ENCODE data around the gene NAV2.

NAV2 gene

GRCh38 chr11:20050551-20051333 lies 338.1 kb downstream of the NAV2 start:
- no peak for DNase-seq

- no peak for DNase-seq
These were observed 339.1 kb downstream of the NAV2 start for GRCh38 chr11:20051469-20052399.

- no peak for DNase-seq
These were observed 340.9 kb downstream of the NAV2 start for GRCh38 chr11:20053572-20053971.

GRCh38 chr11:20054584-20054983 lies 341.9 kb downstream of the NAV2 start:
- DNase-seq = no peak

GRCh38 chr11:20055312-20055711 lies 342.7 kb downstream of the NAV2 start:
- no peak for DNase-seq

GRCh38 chr11:20056109-20056949 lies 343.7 kb downstream of the NAV2 start:
- no peak for DNase-seq

- no peak for DNase-seq
These were observed 344.6 kb downstream of the NAV2 start for GRCh38 chr11:20056950-20057943.

- no peak for DNase-seq
These were observed 346.3 kb downstream of the NAV2 start for GRCh38 chr11:20058749-20059458.

- DNase-seq = no peak
These were observed 347.0 kb downstream of the NAV2 start for GRCh38 chr11:20059587-20060021.

GRCh38 chr11:20060181-20060580 lies 347.5 kb downstream of the NAV2 start:
- no peak for DNase-seq

- DNase-seq = no peak
These were observed 348.1 kb downstream of the NAV2 start for GRCh38 chr11:20060647-20061205.

- no peak for DNase-seq
These were observed 349.1 kb downstream of the NAV2 start for GRCh38 chr11:20061776-20062175.

GRCh38 chr11:20064961-20065405 lies 352.3 kb downstream of the NAV2 start:
- DNase-seq = no peak

- DNase-seq = no peak
These were observed 352.8 kb downstream of the NAV2 start for GRCh38 chr11:20065406-20065805.

GRCh38 chr11:20066013-20066782 lies 353.6 kb downstream of the NAV2 start:
- DNase-seq = no peak

- DNase-seq = no peak
These were observed 354.1 kb downstream of the NAV2 start for GRCh38 chr11:20066783-20067156.

GRCh38 chr11:20067665-20068064 lies 355.0 kb downstream of the NAV2 start:
- DNase-seq = no peak

GRCh38 chr11:20068691-20069090 lies 356.1 kb downstream of the NAV2 start:
- DNase-seq = no peak

GRCh38 chr11:20070459-20070858 lies 357.8 kb downstream of the NAV2 start:
- no peak for DNase-seq

GRCh38 chr11:20075627-20076026 lies 363.0 kb downstream of the NAV2 start:
- no peak for DNase-seq

All from CD4-positive, alpha-beta T cell treated with Interleukin-12 subunit alpha and Interleukin-12 subunit beta, for 1 hour (primary cell).